Loucy (cell line): ENCODE results near the gene HSPA9.

Experiments
- H2AFZ ChIP-seq: fragments of 200-600 bp; sonication (generic); 2 replicates; pipeline ENCODE4 v1.6.0; 2016; ENCODE audit warnings: antibody characterized with exemption, mild to moderate bottlenecking, low read length, moderate library complexity
- H3F3A ChIP-seq: fragments of 200-600 bp; 2 replicates; pipeline ENCODE4 v1.6.0; 2016; ENCODE audit warnings: antibody characterized with exemption, low read depth, mild to moderate bottlenecking
- H3K27me3 ChIP-seq: fragments of 200-600 bp; sonication (generic); 2 replicates; pipeline ENCODE4 v1.6.1; 2014; ENCODE audit warnings: low read length, mild to moderate bottlenecking; ENCODE audit not compliant: insufficient read depth, poor library complexity, severe bottlenecking
- H3K36me3 ChIP-seq: fragments of 200-600 bp; sonication (generic); 2 replicates; pipeline ENCODE4 v1.6.1; 2016; ENCODE audit warnings: low read length; ENCODE audit not compliant: insufficient read depth
- H3K4me1 ChIP-seq: fragments of 200-600 bp; sonication (generic); 2 replicates; pipeline ENCODE4 v1.5.1; 2014; ENCODE audit warnings: low read length, mild to moderate bottlenecking; ENCODE audit not compliant: insufficient read depth, poor library complexity, severe bottlenecking
- H3K4me2 ChIP-seq: fragments of 200-600 bp; sonication (generic); 2 replicates; pipeline ENCODE4 v1.6.0; 2014; ENCODE audit warnings: antibody characterized with exemption, low read length, low read depth, mild to moderate bottlenecking; ENCODE audit not compliant: poor library complexity, severe bottlenecking
- H3K4me3 ChIP-seq: fragments of 200-600 bp; sonication (generic); 2 replicates; pipeline ENCODE4 v1.5.1; 2014; ENCODE audit warnings: low read length, mild to moderate bottlenecking, mixed read lengths; ENCODE audit not compliant: poor library complexity, severe bottlenecking
- H3K79me2 ChIP-seq: fragments of 200-600 bp; sonication (generic); 2 replicates; pipeline ENCODE4 v1.6.1; 2014; ENCODE audit warnings: low read length; ENCODE audit not compliant: insufficient read depth
- H3K9ac ChIP-seq: fragments of 200-600 bp; sonication (generic); 2 replicates; pipeline ENCODE4 v1.6.0; 2014; ENCODE audit warnings: mild to moderate bottlenecking, low read depth, low read length, moderate library complexity; ENCODE audit not compliant: poor library complexity, severe bottlenecking
- H3K9me2 ChIP-seq: fragments of 200-600 bp; sonication (generic); replicated peaks from 2 replicates; pipeline ENCODE4 v1.6.1; 2016; ENCODE audit warnings: low read depth, low read length, mixed read lengths
- H3K9me3 ChIP-seq: fragments of 200-600 bp; sonication (generic); 2 replicates; pipeline ENCODE4 v1.6.1; 2014; ENCODE audit warnings: mild to moderate bottlenecking, antibody characterized with exemption, low read length, low read depth; ENCODE audit not compliant: insufficient read depth
- H4K20me1 ChIP-seq: fragments of 200-600 bp; sonication (generic); 2 replicates; pipeline ENCODE4 v1.6.0; 2014; ENCODE audit warnings: antibody characterized with exemption, low read length, mild to moderate bottlenecking; ENCODE audit not compliant: insufficient read depth, poor library complexity, severe bottlenecking
- EZH2phosphoT487 ChIP-seq: fragments of 200-600 bp; IDR thresholded peaks from 2 replicates; pipeline ENCODE4 v1.6.1; 2018; ENCODE audit warnings: antibody characterized with exemption, mild to moderate bottlenecking, moderate library complexity, borderline replicate concordance
- TF ChIP-seq, protein P1 (sequence below): fragments of 200-600 bp; sonication (generic); conservative IDR thresholded peaks from 2 replicates; pipeline ENCODE4 v1.5.1; 2014; ENCODE audit warnings: mild to moderate bottlenecking, antibody characterized with exemption, low read length

Gene HSPA9

GRCh38 chr5:138620663-138621224 lies 45.5 kb upstream of the HSPA9 start:
- Histone ChIP-seq H2AFZ (no peak overlapping the region), H3K36me3 (no peaks in the 10 kb centered on the region), H3K9ac (no peak overlapping the region), H3K9me3 (no peaks in the 10 kb centered on the region), H3F3A (no peaks in the 10 kb centered on the region), H3K27me3 (no peaks in the 10 kb centered on the region), H3K9me2 (no peaks in the 10 kb centered on the region), H3K4me1 (no peaks in the 10 kb centered on the region), H4K20me1 (no peaks in the 10 kb centered on the region), H3K4me2 (no peak overlapping the region), H3K4me3 (no peak overlapping the region), H3K79me2 (no peaks in the 10 kb centered on the region)
- TF ChIP-seq, protein P1, sequence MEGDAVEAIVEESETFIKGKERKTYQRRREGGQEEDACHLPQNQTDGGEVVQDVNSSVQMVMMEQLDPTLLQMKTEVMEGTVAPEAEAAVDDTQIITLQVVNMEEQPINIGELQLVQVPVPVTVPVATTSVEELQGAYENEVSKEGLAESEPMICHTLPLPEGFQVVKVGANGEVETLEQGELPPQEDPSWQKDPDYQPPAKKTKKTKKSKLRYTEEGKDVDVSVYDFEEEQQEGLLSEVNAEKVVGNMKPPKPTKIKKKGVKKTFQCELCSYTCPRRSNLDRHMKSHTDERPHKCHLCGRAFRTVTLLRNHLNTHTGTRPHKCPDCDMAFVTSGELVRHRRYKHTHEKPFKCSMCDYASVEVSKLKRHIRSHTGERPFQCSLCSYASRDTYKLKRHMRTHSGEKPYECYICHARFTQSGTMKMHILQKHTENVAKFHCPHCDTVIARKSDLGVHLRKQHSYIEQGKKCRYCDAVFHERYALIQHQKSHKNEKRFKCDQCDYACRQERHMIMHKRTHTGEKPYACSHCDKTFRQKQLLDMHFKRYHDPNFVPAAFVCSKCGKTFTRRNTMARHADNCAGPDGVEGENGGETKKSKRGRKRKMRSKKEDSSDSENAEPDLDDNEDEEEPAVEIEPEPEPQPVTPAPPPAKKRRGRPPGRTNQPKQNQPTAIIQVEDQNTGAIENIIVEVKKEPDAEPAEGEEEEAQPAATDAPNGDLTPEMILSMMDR: no peak
- no peak for TF ChIP-seq EZH2phosphoT487

GRCh38 chr5:138616508-138616907 lies 41.3 kb upstream of the HSPA9 start:
- no peak for TF ChIP-seq EZH2phosphoT487
- TF ChIP-seq, protein P1: no peak
- no peaks in the 10 kb centered on the region for H4K20me1 ChIP-seq
- no peaks in the 10 kb centered on the region for H3K79me2 ChIP-seq

GRCh38 chr5:138615461-138615860 lies 40.3 kb upstream of the HSPA9 start:
- Histone ChIP-seq H2AFZ (no peak overlapping the region), H3K9me2 (no peaks in the 10 kb centered on the region), H3K36me3 (no peaks in the 10 kb centered on the region), H3K27me3 (no peaks in the 10 kb centered on the region), H3K9ac (no peak overlapping the region), H3K4me3 (no peak overlapping the region), H3K79me2 (no peaks in the 10 kb centered on the region), H3F3A (no peaks in the 10 kb centered on the region), H3K4me2 (no peak overlapping the region), H3K9me3 (no peaks in the 10 kb centered on the region), H3K4me1 (peaks cover 11% of the 10 kb centered on the region), H4K20me1 (no peaks in the 10 kb centered on the region)
- TF ChIP-seq, protein P1: no peak

More at GRCh38 chr5:138616508-138616907, 41.3 kb upstream of the HSPA9 start:
- Histone ChIP-seq H3K9me2 (no peaks in the 10 kb centered on the region), H3K36me3 (no peaks in the 10 kb centered on the region), H3K27me3 (no peaks in the 10 kb centered on the region), H3F3A (no peaks in the 10 kb centered on the region), H3K4me2 (no peak overlapping the region), H3K9me3 (no peaks in the 10 kb centered on the region), H3K9ac (no peak overlapping the region), H3K4me1 (peaks cover under 1% of the 10 kb centered on the region), H2AFZ (no peak overlapping the region), H3K4me3 (no peak overlapping the region)
